ENCODE data around the gene EVA1C.
A peak's percentile ranks its signal among the peaks of the same experiment; 100 is the strongest.

Gene EVA1C

DNA sequence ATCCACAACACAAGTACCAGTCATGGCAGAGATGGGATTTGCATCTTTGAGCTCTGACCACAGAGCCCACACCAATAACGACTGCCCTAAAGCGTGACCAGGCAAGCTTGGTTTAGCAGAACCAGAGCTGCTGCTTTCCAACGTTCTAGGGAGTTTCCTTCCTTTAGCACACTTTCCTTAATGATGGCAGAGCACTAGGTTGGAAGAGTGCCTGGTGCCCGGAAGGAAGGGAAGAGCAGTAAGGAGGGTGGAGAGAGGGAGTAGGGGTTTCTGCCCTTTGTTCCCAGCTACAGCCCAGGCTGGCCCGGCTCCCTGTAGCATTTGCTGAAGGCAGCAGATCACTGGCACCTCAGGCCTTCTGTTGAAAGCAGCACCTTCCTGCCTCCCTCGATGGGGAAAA, 6.1 kb upstream of the EVA1C start:
- Mint-ChIP-seq H3K27ac (no peak overlapping the region), H3K9me3 (no peaks in the 10 kb centered on the region), H3K27me3 (no peaks in the 10 kb centered on the region), H3K4me3 (no peak overlapping the region), H3K4me1 (ENCODE audit: low read depth) (peaks cover 22% of the 10 kb centered on the region), H3K36me3 (ENCODE audit: low read depth) (peaks cover 9% of the 10 kb centered on the region)
- DNase-seq = no peak

GRCh38 chr21:32410291-32410690, 2.2 kb upstream of the EVA1C start:
- no peak for DNase-seq
- H3K27ac Mint-ChIP-seq = no peak overlapping the region
- no peaks in the 10 kb centered on the region for H3K9me3 Mint-ChIP-seq
- H3K4me1 Mint-ChIP-seq (ENCODE audit: low read depth) = peaks cover 37% of the 10 kb centered on the region
- no peaks in the 10 kb centered on the region for H3K27me3 Mint-ChIP-seq
- peaks cover 29% of the 10 kb centered on the region for H3K36me3 Mint-ChIP-seq (ENCODE audit: low read depth)
- H3K4me3 Mint-ChIP-seq = peak overlapping the region; percentile 94

DNA sequence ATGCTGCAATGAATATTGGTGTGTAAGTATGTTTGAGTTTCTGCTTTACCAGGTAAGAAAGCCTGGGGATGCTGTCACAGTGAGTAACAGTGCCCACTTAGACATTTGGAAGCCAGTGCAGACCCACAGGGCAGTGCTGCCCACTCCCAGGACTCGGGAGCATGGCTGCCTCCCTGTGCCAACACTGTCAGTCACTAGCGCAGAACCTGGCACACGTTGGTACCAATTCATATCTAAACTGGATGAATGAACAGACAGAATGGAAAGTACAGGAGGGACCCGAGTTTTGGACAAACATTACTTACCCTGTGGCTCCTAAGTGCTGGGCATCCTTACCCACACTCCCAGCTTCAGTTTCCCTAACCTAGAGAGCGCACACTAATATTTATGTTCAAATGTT, 1.6 kb upstream of the EVA1C start:
- H3K36me3 Mint-ChIP-seq (ENCODE audit: low read depth) = peaks cover 34% of the 10 kb centered on the region
- no peak for DNase-seq
- peaks cover 42% of the 10 kb centered on the region for H3K4me1 Mint-ChIP-seq (ENCODE audit: low read depth)
- H3K27me3 Mint-ChIP-seq = no peaks in the 10 kb centered on the region
- no peaks in the 10 kb centered on the region for H3K9me3 Mint-ChIP-seq
- H3K27ac Mint-ChIP-seq = peak overlapping the region; percentile 96
- H3K4me3 Mint-ChIP-seq = peak overlapping the region; percentile 94

- peak overlapping the region; percentile 96 for H3K27ac Mint-ChIP-seq
- H3K36me3 Mint-ChIP-seq (ENCODE audit: low read depth) = peaks cover 36% of the 10 kb centered on the region
- peak; percentile 82 for DNase-seq
- peaks cover 44% of the 10 kb centered on the region for H3K4me1 Mint-ChIP-seq (ENCODE audit: low read depth)
- H3K27me3 Mint-ChIP-seq = no peaks in the 10 kb centered on the region
- H3K4me3 Mint-ChIP-seq = peak overlapping the region; percentile 94
- H3K9me3 Mint-ChIP-seq = no peaks in the 10 kb centered on the region
Measured at GRCh38 chr21:32411350-32412161, 950 bp upstream of the EVA1C start.

DNA sequence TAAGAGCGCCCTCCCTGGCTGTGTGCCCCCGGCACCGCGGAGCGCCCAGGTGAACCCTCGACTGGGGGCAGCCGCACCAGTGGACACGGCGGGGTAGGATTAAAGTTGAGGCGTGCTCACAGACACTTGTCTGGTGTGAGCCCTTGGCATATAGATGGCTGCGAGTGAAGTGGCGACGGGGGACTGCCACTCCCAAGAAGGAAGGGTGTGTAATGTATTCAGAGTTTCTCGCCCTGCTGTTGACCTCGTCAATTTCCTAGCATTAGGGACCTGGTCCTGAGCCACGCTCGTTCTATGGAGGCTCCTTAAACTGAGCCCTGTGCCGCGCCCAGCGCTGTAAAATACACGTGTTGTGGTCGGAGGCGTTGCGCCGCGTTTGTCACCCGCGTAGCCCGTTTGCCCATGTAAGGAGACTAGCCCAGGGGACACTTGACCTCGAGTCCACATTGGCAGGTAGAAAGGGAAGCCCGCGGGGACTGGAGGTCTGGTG, 554 bp downstream of the EVA1C start:
- DNase-seq = no peak
- no peaks in the 10 kb centered on the region for H3K27me3 Mint-ChIP-seq
- peak overlapping the region; percentile 81 for H3K27ac Mint-ChIP-seq
- H3K4me3 Mint-ChIP-seq = peak overlapping the region; percentile 92
- no peaks in the 10 kb centered on the region for H3K9me3 Mint-ChIP-seq
- H3K36me3 Mint-ChIP-seq (ENCODE audit: low read depth) = peaks cover 47% of the 10 kb centered on the region
- peaks cover 43% of the 10 kb centered on the region for H3K4me1 Mint-ChIP-seq (ENCODE audit: low read depth)

DNA sequence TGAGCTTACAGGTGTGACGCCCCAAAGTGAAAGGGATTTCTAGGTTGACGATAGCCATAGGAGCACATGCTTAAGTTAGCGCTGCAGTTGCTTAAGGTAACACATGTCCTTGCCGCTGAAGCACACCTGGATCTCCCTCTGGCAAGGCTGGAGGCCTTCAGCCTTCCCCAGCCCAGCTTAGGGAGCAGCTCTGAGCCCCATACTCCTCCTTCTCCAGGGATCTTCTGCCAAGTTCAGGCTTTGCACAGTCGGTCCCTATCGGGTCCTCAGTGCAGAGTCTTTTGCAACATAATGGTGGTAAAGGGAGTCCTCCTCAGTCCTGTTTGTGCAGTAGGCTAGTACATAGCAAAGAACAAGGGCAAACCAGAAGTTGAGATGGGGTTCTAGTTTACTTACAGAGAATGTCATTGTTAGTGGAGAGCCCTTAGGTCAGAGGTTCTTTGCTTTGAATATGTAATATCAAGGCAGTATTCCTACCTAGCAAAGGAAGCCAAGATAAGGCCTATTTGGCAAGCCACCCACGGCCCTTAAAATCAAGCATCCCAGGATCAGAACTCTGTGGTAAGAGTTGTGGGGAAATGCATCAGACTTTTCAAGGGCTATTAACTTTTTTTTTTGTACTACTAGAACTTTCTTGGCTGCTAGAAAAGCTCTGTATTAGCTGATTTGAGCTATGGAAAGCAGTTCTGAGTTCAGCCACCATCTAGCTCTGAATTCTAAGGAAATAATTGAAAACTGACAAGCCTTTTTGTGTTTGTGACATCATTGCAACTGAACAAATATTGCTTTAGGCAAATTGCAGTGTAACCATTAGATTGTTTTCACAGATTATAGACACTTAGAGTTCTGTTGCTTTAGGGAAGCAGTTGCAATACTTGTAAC, 1.4 kb downstream of the EVA1C start:
- no peak for DNase-seq
- H3K4me3 Mint-ChIP-seq = peak overlapping the region; percentile 92
- H3K36me3 Mint-ChIP-seq (ENCODE audit: low read depth) = peaks cover 52% of the 10 kb centered on the region
- H3K27me3 Mint-ChIP-seq = no peaks in the 10 kb centered on the region
- peaks cover 43% of the 10 kb centered on the region for H3K4me1 Mint-ChIP-seq (ENCODE audit: low read depth)
- no peaks in the 10 kb centered on the region for H3K9me3 Mint-ChIP-seq
- peak overlapping the region; percentile 0 for H3K27ac Mint-ChIP-seq

DNA sequence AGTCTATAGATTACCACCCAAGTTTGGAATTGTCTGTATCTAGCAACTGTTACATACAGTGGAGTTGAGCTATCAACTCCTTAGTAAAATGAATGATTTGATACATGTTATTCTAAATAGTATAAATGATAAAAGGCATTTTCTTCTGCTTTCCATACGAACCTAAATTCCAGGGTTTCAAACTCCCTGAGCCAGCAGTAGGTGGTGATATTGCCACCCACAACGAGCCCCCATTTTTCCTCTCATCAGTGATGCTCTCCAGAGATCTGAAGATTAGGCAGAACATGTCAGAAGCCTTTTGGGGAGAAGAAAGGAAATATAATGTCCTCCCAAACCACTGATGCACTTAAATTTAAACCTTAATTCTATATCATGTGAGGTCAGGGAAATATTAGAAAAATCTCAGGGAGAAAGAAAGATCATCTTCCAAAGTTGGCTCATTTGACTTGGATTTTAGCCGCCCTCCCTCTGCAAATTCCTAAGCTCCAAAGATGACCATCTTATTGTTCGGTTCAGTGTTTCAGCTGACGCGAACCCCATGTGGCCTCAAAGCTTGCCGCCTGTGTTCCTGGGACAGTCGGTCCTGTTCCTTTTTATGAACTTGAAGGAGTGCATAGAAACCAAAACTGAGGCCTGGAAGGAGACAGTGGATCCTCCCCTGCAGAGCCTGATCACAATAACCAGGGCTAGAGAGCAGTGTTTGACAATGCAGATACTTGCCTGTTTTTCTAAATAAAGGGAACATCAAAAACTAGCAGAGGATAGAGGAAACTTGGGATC, 2.3 kb downstream of the EVA1C start:
- peak overlapping the region; percentile 92 for H3K4me3 Mint-ChIP-seq
- DNase-seq = no peak
- H3K9me3 Mint-ChIP-seq = no peaks in the 10 kb centered on the region
- H3K36me3 Mint-ChIP-seq (ENCODE audit: low read depth) = peaks cover 55% of the 10 kb centered on the region
- H3K27ac Mint-ChIP-seq = peak overlapping the region; percentile 5
- H3K4me1 Mint-ChIP-seq (ENCODE audit: low read depth) = peaks cover 42% of the 10 kb centered on the region
- H3K27me3 Mint-ChIP-seq = no peaks in the 10 kb centered on the region

GRCh38 chr21:32415451-32416398, 3.2 kb downstream of the EVA1C start:
- peaks cover 48% of the 10 kb centered on the region for H3K36me3 Mint-ChIP-seq (ENCODE audit: low read depth)
- no peak for DNase-seq
- H3K4me1 Mint-ChIP-seq (ENCODE audit: low read depth) = peaks cover 35% of the 10 kb centered on the region
- H3K9me3 Mint-ChIP-seq = no peaks in the 10 kb centered on the region
- H3K27me3 Mint-ChIP-seq = no peaks in the 10 kb centered on the region
- no peak overlapping the region for H3K27ac Mint-ChIP-seq
- no peak overlapping the region for H3K4me3 Mint-ChIP-seq

- Mint-ChIP-seq H3K4me1 (ENCODE audit: low read depth) (peaks cover 27% of the 10 kb centered on the region), H3K4me3 (no peak overlapping the region), H3K27me3 (no peaks in the 10 kb centered on the region), H3K36me3 (ENCODE audit: low read depth) (peaks cover 53% of the 10 kb centered on the region), H3K9me3 (no peaks in the 10 kb centered on the region), H3K27ac (no peak overlapping the region)
- no peak for DNase-seq
Measured at GRCh38 chr21:32418146-32418545, 5.6 kb downstream of the EVA1C start.

- H3K9me3 Mint-ChIP-seq = no peaks in the 10 kb centered on the region
- no peak overlapping the region for H3K27ac Mint-ChIP-seq
Measured at GRCh38 chr21:32422064-32422463, 9.6 kb downstream of the EVA1C start.

GRCh38 chr21:32423320-32424190, 11.0 kb downstream of the EVA1C start:
- Mint-ChIP-seq H3K4me1 (ENCODE audit: low read depth) (peaks cover 5% of the 10 kb centered on the region), H3K9me3 (no peaks in the 10 kb centered on the region), H3K27ac (no peak overlapping the region), H3K36me3 (ENCODE audit: low read depth) (peaks cover 39% of the 10 kb centered on the region), H3K4me3 (no peak overlapping the region), H3K27me3 (no peaks in the 10 kb centered on the region)
- DNase-seq = no peak

More at GRCh38 chr21:32422064-32422463, 9.6 kb downstream of the EVA1C start:
- Mint-ChIP-seq H3K27me3 (no peaks in the 10 kb centered on the region), H3K4me3 (no peak overlapping the region), H3K4me1 (ENCODE audit: low read depth) (peaks cover 7% of the 10 kb centered on the region), H3K36me3 (ENCODE audit: low read depth) (peaks cover 46% of the 10 kb centered on the region)
- DNase-seq = no peak

DNA sequence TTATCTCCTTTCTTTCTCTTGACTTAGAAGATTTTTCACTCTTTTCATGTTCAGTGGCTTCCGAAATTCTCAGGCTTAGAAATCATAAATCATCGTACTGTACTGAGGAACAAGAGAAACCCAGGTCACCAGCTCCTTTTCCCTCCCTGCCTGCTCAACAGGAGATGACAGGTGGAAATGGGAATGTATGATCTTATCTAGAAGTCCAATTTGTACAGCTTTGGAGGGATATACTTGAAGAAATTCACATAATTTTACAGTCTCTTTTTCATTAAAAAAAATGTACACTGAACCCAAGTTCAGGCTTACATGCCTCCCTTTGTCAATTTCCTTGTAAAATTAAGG, 11.7 kb downstream of the EVA1C start:
- no peaks in the 10 kb centered on the region for H3K27me3 Mint-ChIP-seq
- DNase-seq = no peak
- peaks cover 40% of the 10 kb centered on the region for H3K36me3 Mint-ChIP-seq (ENCODE audit: low read depth)
- no peak overlapping the region for H3K27ac Mint-ChIP-seq
- no peaks in the 10 kb centered on the region for H3K9me3 Mint-ChIP-seq
- H3K4me1 Mint-ChIP-seq (ENCODE audit: low read depth) = peaks cover 5% of the 10 kb centered on the region
- H3K4me3 Mint-ChIP-seq = no peak overlapping the region

DNA sequence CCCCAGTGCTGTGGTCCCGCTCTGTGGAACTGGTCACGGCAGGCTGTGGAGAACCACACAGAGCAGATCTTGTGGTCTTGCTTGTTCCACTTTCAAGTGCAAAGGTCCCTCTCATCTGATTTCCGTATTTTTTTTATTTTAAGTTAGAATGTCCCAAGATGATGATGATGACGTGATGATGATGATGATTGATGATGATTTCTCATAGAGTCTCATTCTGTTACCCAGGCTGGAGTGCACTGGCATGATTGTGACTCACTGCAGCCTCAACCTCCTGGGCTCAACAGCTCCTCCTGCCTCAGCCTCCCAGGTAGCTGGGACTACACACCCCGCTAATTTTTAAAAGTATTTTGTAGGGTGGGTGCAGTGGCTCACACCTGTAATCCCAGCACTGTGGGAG, 12.2 kb downstream of the EVA1C start:
- Mint-ChIP-seq H3K4me3 (no peak overlapping the region), H3K27ac (no peak overlapping the region), H3K36me3 (ENCODE audit: low read depth) (peaks cover 38% of the 10 kb centered on the region), H3K9me3 (no peaks in the 10 kb centered on the region), H3K4me1 (ENCODE audit: low read depth) (peaks cover 5% of the 10 kb centered on the region), H3K27me3 (no peaks in the 10 kb centered on the region)
- no peak for DNase-seq
